GM19043 (cell line): ENCODE measurements around the gene FAM114A2.
"Not testable (repeated sequence)": the region's sequence is repeated elsewhere in the genome, so short reads cannot be mapped to it uniquely, and the experiment has no call there.

Source experiments
- ATAC-seq: cut with Tn5 transposase; IDR thresholded peaks from one replicate; pipeline ENCODE4 v1.9.1; 2021; ENCODE audit warnings: low read depth; ENCODE audit not compliant: unreplicated experiment

FAM114A2 gene

GRCh38 chr5:154053468-154053867, 14.8 kb upstream of the FAM114A2 start:
- ATAC-seq = no peak

- no peak for ATAC-seq
These were observed 10.9 kb upstream of the FAM114A2 start for GRCh38 chr5:154049636-154050035.

- no peak for ATAC-seq
These were observed 8.6 kb upstream of the FAM114A2 start for GRCh38 chr5:154047324-154047723.

- ATAC-seq = no peak
These were observed 7.8 kb upstream of the FAM114A2 start for GRCh38 chr5:154046486-154046885.

GRCh38 chr5:154044581-154044980, 5.9 kb upstream of the FAM114A2 start:
- no peak for ATAC-seq

- ATAC-seq = no peak
These were observed 5.4 kb upstream of the FAM114A2 start for GRCh38 chr5:154044099-154044498.

GRCh38 chr5:154042766-154043165, 4.1 kb upstream of the FAM114A2 start:
- no peak for ATAC-seq

- ATAC-seq = no peak
These were observed 734 bp upstream of the FAM114A2 start for GRCh38 chr5:154039458-154039829.

GRCh38 chr5:154038261-154038706, 426 bp downstream of the FAM114A2 start:
- ATAC-seq = peak; percentile 40

- no peak for ATAC-seq
These were observed 3.8 kb downstream of the FAM114A2 start for GRCh38 chr5:154034944-154035343.

- ATAC-seq = no peak
These were observed 6.7 kb downstream of the FAM114A2 start for GRCh38 chr5:154031937-154032489.

- no peak for ATAC-seq
These were observed 12.8 kb downstream of the FAM114A2 start for GRCh38 chr5:154025951-154026350.

- ATAC-seq = not testable (repeated sequence)
These were observed 19.8 kb downstream of the FAM114A2 start for GRCh38 chr5:154018919-154019318.

GRCh38 chr5:154015071-154015693, 23.5 kb downstream of the FAM114A2 start:
- ATAC-seq = no peak

GRCh38 chr5:154010660-154011059, 28.1 kb downstream of the FAM114A2 start:
- no peak for ATAC-seq

- no peak for ATAC-seq
These were observed 33.1 kb downstream of the FAM114A2 start for GRCh38 chr5:154005648-154006047.

- no peak for ATAC-seq
These were observed 36.1 kb downstream of the FAM114A2 start for GRCh38 chr5:154002511-154003020.

- ATAC-seq = no peak
These were observed 36.6 kb downstream of the FAM114A2 start for GRCh38 chr5:154002093-154002492.

GRCh38 chr5:154000703-154001102, 38.0 kb downstream of the FAM114A2 start:
- ATAC-seq = no peak

- ATAC-seq = no peak
These were observed 38.7 kb downstream of the FAM114A2 start for GRCh38 chr5:153999995-154000394.

GRCh38 chr5:153998768-153999167, 39.9 kb downstream of the FAM114A2 start:
- no peak for ATAC-seq

GRCh38 chr5:153998010-153998409, 40.7 kb downstream of the FAM114A2 start:
- ATAC-seq = no peak
